Retinal pigment epithelial cell (primary cell): ENCODE results near the gene AKIRIN1.
"Not testable (repeated sequence)": the region's sequence is repeated elsewhere in the genome, so short reads cannot be mapped to it uniquely, and the experiment has no call there.

Experiments
- DNase-seq: peaks from one replicate; pipeline ENCODE4 v3.0.0-alpha.2; 2010; ENCODE audit warnings: low read depth
- H3K4me3 ChIP-seq: 2 replicates; pipeline ENCODE4 v1.5.1; 2011; ENCODE audit warnings: mild to moderate bottlenecking, low read length, control low read depth, moderate library complexity
- TF ChIP-seq, protein P1 (sequence below): conservative IDR thresholded peaks from 2 replicates; pipeline ENCODE4 v1.5.1; 2011; ENCODE audit warnings: low read depth, low read length, control low read depth, inconsistent platforms

Gene AKIRIN1

GRCh38 chr1:39001516-39002421 is 10.7 kb downstream of the AKIRIN1 start:
- no peak for DNase-seq
- H3K4me3 ChIP-seq = no peak overlapping the region
- TF ChIP-seq, protein P1, sequence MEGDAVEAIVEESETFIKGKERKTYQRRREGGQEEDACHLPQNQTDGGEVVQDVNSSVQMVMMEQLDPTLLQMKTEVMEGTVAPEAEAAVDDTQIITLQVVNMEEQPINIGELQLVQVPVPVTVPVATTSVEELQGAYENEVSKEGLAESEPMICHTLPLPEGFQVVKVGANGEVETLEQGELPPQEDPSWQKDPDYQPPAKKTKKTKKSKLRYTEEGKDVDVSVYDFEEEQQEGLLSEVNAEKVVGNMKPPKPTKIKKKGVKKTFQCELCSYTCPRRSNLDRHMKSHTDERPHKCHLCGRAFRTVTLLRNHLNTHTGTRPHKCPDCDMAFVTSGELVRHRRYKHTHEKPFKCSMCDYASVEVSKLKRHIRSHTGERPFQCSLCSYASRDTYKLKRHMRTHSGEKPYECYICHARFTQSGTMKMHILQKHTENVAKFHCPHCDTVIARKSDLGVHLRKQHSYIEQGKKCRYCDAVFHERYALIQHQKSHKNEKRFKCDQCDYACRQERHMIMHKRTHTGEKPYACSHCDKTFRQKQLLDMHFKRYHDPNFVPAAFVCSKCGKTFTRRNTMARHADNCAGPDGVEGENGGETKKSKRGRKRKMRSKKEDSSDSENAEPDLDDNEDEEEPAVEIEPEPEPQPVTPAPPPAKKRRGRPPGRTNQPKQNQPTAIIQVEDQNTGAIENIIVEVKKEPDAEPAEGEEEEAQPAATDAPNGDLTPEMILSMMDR = no peak

GRCh38 chr1:39003281-39003680 is 12.2 kb downstream of the AKIRIN1 start:
- TF ChIP-seq, protein P1 = no peak
- no peak overlapping the region for H3K4me3 ChIP-seq
- no peak for DNase-seq

GRCh38 chr1:39003794-39004193 is 12.7 kb downstream of the AKIRIN1 start:
- DNase-seq = no peak
- TF ChIP-seq, protein P1 = no peak
- no peak overlapping the region for H3K4me3 ChIP-seq

- TF ChIP-seq, protein P1 = no peak
- no peak for DNase-seq
- H3K4me3 ChIP-seq = no peak overlapping the region
Observed at GRCh38 chr1:39006287-39006686, 15.2 kb downstream of the AKIRIN1 start.

DNA sequence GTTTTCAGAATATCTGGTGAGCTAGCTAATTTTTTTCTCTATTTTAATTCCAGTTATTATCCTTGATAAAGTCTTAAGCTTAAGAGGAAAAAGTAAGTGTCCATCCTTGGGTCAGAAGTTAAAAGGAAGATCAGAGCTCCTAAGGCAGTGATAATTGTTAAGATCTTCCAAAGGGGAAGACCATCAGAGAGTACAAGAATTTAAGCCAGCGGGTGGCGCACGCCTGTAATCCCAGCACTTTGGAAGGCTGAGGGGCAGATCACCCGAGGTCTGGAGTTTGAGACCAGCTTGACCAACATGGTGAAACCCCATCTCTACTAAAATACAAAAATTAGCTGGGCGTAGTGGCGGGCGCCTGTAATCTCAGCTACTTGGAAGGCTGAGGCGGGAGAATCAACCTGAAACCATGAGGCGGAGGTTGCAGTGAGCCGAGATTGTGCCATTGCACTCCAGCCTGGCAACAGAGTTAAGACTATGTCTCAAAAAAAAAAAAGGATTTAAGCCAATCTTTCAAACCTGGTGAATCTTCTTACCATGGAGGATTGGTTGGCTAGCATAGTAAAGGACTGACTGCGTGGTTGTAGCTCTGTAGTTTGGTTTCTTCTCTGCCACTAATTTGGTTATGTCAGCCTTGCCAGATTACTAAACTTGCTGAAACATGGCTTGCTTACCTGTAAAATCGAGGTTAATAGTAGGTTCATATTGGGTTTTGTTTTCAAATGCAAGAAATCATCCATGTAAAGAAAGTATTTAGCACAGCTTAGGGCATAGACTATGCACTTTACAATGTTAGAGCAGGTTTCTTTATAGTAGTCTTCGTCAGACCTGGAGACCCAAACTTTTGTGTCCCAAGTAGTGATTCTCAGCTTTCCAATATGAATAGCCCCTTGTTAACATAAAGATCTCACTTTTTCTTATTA is 15.9 kb downstream of the AKIRIN1 start:
- TF ChIP-seq, protein P1 = no peak
- no peak overlapping the region for H3K4me3 ChIP-seq
- DNase-seq = no peak

GRCh38 chr1:39014956-39015355 is 23.9 kb downstream of the AKIRIN1 start:
- DNase-seq, H3K4me3 ChIP-seq: not testable (repeated sequence)

- TF ChIP-seq, protein P1 = no peak
- H3K4me3 ChIP-seq = no peak overlapping the region
- no peak for DNase-seq
Observed at GRCh38 chr1:39016604-39017171, 25.6 kb downstream of the AKIRIN1 start.
